ENCODE results near the gene SKAP2.

SKAP2 gene

DNA sequence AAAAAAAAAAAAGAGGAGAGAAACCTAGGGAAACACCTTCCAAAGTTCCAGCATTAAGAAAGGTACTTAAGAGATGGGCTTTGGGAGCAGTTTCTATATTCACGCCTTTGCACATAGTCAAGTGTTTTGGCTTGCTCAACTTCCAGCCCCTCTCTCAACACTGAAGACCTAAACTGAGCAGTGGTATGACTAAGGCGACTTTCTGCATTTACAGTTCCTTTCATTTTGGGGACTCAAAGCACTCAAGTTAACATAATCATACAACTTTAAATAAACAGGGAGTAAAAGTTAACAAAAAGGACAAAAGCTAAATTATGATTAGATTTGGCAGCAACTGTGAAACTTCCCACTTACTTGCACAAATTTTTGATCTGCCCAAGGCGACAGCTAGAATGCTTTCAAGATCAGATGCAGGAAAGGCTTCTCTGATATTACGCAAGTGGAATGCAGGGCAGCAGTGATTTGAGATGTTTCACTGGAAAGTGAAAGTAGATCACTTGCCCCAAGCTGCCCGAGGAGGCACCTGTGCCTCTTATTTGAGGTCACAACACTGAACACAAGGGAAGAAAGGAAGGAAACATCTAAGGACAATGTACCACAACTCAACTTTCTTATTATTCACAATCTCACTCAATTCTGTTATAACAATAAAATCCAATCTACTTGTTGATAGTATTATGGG lies 199.5 kb downstream of the SKAP2 start:
- DNase-seq (ENCODE audit: low read depth in 3 of 3) = no peak

DNA sequence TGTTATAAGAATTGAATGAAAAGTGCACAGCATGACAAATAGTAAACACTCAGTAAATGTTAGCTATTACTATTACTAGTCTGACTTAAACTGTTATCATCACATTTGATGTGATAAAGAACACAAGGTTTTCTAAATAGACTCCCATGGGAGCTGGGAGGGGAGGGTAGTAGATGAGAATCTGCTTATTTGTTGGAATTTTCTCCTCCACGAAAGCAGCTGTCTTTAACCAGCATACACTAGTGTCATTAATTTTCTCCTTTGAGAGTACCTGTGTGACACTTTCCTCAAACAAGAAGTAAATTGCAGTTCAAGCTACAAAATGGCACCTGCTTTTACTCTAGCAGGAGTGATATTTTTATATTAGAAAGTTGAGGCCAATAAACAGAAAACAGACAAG lies 200.1 kb downstream of the SKAP2 start:
- no peak for DNase-seq (ENCODE audit: low read depth in 3 of 3)

DNA sequence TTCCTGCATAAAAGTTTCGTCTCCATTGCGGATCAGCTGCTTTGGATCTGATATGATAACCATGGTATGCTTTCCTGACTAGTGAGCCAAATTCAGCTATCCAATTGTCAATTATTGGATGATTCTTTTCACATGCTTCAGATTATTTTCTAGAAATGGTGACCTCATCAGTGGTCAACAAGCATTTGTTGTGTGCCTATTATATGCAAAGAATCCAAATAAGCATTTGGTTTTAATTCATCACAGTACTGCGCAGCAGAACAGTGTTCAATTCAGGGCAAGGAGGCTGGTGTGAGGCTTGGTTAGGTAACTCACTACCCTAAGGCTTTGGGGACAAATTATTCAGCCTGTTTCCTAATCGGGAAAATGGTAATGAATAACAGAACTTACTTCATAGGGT lies 200.5 kb downstream of the SKAP2 start:
- DNase-seq (ENCODE audit: low read depth in 3 of 3) = no peak

DNA sequence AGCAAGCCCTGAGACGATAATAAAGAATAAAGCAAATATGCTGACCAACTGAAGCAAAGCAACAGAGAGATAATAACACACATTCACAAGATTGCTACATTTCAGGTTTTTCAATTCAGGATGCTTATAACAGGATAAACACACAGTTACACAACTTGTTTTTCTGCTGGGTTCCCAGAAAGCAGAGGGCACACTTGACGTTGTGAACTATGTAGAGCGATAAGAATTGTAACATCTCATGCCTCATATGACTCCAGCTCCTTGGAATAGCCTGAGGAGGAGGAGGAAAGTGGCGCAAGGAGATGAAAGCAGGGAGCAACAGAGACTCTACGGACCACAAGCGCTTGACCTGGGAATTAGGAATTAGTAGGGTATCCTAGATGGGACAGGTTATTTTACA lies 201.7 kb downstream of the SKAP2 start:
- DNase-seq (ENCODE audit: low read depth in 3 of 3) = no peak

DNA sequence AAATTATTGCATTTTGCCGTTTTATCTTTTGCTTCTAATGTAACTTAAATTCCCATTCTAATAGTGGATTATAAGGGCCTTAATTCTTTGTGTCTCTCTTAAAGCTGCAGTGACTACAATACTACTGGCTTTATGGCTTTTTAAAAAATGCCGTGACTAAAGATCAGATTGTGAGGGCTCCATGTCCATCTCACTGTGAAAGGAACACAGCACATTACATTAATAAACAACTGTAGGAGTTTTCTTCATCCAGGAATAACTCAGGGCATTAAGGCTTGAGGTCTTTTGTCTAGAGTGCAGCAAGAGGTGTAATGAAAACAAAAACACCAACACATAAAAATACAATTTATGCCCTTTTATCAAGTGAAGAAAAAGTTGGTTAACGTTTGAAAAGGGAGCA lies 205.3 kb downstream of the SKAP2 start:
- DNase-seq (ENCODE audit: low read depth in 3 of 3) = no peak

DNA sequence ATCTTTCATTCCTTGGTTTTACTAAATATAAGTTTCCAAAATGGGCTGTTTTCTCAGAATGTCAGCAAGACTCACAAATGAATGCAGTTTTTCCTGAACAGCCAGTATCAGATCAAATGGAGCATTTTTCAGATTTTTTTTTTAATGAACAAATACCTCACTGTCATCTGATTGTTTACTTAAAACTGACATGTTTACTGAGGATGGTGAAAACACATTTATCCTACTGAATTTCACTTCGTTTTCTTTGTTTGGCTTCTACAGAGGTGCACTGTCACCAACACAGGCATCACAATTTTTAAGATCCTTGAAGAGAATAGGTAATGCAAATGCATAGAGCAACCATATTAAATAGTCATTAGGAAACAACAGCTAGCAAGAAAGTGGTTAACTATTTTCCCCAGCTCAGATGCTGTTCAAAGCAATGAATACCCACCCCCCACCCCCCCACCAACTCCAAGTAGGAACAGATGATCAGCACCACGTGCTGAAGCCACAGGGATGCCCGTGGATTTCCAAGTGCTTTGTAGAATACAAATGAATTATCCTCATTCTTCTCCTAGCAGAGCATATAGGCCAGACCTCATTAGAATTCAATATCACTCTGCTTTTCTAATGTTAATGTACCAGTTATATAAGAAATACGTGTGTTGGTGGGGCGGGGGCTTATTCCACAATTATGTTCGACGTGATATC lies 205.9 kb downstream of the SKAP2 start:
- no peak for DNase-seq (ENCODE audit: low read depth in 3 of 3)

DNA sequence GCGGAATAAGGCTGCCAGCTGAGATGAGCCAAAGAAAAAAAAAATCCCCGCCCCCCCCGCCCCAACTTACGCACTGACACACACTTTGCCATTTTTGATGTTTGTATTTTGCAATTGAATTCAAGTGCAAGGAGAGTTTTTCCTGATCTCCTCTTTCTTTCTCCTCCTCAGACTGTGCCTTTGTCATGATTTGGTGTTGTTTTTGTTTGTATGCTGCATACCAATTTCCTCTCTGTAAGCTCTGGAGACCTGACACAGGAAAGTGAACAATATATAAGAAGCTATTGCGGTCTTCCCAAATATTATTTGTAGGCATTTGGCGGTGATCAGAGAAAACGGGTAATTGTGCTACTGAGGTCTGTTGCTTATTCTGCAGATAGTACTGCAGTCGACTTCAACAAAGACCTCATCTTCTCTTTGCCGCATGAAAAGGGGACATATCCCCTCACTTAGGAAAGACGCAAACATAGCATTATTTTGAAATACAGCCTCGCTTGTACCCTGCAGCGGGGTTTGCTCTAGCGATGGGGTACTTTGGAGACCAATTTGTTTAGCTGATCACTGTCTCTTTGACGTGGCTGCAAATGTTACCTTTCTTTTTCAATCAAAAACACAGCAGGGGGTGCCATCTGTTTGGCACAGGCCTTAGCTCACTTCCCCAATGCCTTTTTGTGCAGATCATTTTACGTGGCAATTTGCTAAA lies 206.6 kb downstream of the SKAP2 start:
- no peak for DNase-seq (ENCODE audit: low read depth in 3 of 3)

DNA sequence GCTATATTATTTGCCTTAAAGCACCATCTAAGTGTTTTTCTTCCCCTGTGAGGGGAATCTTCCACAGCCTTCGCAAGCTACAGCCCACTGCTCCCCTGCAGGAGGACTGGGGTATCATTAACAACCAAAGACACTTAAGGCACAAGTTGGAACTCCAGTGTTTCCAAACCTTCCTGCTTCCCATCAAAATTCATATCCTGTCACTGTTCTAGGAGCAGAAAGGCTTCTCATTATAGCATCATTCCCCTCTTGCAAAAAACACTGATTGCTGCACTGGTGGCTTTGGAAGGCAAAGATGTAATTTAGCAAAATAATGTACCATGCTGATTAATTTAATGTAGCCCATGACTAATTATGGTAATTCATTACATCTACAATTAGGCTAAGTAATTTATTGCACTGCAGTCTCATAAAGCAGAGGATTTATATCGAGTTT lies 207.2 kb downstream of the SKAP2 start:
- no peak for DNase-seq (ENCODE audit: low read depth in 3 of 3)

DNA sequence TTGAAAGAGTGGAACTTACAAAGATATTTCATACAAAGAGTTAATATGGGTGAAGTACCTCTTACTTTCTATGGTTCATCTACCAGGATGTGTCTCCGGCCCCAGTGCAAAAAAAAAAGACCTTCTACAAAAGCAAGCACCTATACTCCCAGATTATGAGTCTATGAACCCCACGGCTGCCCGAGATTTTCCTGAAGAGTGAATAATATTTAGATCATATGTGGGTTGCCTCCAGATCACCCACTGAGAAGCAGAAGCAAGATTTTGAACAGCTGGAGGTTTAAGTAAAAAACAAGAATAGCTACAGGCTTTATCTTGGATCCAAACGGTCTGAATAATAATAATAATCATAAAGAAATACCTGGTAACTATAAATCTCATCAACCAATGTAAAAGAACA lies 207.7 kb downstream of the SKAP2 start:
- DNase-seq (ENCODE audit: low read depth in 3 of 3) = no peak

DNA sequence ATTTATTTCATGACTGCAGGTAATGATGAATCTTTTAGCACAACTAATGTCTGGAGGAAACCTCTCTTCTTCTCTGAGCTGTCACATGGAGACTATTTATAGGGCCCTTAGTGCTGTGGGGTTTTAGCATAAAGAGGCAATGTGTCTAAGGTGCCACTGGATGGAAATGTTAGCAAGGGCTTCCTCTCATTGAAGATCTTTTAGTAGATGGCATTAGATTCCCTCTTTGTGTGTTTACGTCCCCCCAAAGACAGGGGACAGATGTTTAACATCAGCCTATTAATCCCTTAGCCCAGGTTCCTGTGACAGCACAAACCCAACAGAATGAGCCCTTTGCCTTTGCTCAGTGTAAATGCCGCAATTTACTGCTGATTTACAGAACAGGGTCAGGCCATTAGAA lies 208.6 kb downstream of the SKAP2 start:
- DNase-seq (ENCODE audit: low read depth in 3 of 3) = no peak

DNA sequence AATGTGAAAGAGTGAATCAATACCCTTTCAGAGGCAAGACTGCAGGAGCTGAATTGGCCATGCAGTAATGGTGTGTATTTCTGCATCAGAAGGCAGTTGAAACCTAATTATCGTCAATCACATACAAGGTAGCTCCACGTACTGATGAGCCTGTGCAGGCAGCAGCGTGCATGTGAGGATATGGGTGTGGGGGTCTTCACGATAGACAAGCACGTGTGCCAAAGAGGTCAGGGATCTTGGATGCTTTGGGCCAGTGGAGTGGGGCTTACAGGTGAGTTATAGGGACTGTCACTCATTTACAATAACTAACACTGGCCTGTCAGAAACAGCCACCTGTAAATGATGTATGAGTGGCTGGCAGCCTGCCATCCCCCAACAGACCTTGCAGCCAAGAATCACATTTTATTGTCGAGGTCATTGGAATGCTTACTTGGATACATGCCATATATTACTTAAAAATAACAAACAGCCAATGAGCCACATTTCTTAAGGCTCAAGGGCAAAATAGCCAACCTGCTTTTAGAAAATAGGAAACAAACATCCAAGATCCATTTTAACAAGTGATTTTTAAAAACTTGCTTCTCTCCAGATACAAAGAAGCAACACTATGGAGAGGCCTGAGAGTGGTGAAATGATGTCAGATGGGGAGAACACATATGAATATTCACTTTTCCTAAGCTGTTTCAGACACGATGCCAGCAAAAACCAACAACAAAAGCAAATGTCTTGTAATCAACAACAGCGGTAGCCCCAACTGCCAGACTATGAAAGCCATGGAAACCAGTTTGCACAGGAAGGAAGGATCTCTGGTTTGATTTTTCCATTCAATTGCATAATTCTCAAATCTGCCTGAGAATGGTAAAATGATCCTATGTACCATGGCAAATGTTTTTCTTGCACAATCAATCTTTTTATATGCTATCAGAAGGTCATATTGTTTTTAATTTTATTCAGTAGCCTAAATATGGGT lies 210.7 kb downstream of the SKAP2 start:
- no peak for DNase-seq (ENCODE audit: low read depth in 3 of 3)

DNA sequence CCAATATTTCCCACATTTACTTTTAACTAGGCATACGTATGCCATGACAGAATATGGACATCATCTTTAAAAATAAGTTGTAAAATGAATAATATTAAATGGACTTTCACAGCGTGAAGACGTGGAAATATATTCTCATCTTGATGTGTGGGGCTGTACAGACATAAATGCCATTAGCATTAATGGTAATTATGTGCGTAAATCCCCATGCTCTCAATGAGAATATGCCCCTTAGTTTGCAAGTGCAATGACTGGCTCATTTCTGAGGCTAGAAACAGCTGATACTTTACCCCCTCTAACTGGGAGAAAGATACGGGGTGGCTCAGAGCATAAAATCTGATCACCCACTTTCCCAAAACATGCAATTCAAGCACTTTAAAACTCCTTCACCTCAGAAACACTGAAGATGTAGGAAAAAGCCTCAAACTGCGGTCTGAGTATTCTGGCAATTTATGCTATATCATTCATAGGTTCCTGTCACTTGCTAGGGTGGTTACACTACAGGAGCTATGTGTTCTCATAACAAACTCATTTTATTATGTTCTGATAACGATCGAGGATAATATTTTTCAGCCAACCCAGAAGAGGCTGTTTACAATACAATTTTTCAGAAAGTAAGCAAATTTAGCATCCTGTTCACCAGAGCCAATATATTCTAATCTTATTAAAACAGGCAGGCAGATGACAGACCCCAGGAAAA lies 211.8 kb downstream of the SKAP2 start:
- no peak for DNase-seq (ENCODE audit: low read depth in 3 of 3)

DNA sequence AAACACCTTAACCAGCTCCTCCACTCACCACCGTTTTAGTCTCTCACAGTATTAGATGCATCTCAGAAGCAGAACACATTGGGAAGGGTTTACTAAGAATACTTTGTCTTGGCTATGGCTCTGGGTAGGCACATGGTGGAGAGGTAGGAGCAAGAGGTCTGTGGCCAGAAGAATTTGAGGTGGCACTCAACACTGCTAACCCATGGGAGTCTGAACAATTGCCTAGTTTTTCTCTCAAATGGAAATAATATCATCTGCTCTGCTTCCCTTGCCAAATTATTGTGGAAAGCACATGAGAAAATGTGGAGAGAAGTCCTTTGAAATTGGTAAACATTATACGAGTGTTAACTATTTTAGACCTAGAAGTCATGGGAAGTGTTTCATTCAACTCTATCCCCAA lies 214.3 kb downstream of the SKAP2 start:
- DNase-seq (ENCODE audit: low read depth in 3 of 3) = no peak

DNA sequence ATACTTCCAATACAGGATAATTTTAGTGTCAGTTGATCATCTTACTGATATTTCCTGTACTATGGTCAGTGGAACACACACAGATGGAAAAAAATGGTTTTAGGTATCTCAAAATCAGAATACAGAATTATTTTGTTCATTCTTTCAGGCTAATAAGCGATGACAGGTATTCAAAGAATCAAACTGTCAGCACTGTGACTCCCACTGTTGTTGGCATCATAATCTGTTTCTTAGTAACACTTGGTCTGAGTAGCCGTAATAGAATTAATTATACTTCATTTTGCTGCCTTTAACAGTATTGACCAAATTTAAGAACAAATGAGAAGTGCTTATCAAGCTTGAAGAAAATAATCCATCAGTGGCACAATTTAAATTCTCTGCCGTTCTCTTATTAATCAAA lies 215.0 kb downstream of the SKAP2 start:
- no peak for DNase-seq (ENCODE audit: low read depth in 3 of 3)

DNA sequence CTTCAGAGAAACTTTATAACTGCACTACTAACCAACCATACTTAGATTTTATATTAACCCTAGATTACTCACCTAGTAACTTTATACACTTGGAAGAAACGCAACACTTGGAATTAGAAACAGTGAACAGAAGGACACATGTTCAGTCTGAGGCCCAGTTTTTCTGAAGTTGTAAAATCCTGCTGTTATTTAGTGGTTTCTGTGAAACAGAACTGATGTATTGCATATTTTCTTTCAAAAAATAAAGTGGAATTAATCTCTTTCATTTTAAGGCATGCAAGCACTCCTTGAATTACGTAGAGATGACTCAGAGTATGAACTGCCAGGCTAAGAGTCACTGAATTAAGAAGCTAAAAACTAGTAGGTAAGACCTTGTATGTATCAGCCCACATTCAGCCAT lies 215.8 kb downstream of the SKAP2 start:
- no peak for DNase-seq (ENCODE audit: low read depth in 3 of 3)

DNA sequence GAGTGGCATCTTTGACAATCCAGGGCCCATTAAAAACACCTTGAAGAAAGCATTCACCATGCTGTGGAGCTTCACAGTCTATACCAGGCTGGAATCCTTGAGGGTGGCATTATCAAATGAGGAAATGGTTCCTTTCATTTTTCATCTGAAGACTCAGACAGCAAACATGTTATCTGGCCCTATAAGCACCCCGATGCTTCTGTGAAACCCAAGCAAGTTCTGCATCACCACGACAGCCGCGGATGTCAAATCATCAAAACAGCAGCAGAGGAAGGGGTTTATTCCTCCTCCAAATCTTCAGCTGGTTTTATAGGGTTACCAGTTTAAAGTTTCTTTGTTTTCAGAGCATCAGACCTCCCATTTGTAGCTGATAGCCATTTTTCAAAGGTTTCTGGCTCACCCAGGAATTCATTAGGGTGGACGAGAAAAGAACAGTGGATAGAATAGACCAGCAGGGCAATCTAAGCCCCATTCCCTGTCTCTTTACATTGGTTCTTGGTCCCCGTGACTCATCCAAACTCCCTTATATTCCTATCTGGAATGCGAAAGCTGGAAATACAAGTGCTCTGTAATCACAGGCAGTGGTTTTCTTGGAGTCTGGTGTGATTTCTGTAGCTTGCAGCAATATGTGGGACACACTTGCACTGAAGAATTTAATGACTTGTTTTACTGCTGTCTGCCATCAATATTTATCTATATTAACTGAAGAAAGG lies 217.9 kb downstream of the SKAP2 start:
- DNase-seq (ENCODE audit: low read depth in 3 of 3) = no peak

DNA sequence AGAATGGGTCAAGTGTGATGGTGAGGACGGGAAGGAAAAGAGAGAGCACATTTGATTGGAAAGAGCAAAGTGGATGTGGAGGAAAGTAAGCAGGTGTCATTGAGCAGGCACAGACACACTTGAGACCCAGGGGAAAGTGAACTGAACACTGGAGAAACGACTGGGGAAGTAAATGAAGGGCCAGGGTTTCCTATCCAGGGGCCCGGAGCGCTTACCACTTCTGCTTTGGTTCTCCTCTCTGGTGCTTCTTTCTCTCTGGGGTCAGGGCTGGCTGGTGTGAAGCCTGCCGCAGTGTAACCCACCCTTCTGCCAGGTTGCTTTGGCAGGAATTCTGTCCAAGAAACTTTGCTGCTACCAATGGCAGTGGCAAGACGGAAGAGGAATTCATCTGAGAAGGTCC lies 219.3 kb downstream of the SKAP2 start:
- DNase-seq (ENCODE audit: low read depth in 3 of 3) = no peak

DNA sequence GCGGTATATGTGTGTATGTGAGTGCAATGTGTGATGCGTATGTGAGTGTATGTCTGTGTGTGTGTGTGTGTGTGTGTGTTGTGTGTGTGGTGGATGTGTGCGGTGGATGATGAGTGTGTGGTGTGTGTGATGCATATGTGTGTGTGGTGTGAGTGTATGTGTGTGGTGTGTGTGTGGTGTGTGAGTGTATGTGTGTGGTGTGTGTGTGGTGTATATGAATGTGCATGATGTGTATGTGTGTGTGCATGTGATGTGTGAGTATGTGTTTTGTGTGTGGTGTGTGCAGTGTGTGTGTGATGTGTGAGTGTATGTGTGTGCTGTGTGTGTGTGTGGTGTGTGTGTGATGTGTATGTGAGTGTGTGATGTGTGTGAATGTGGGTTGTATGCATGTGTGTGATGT lies 222.0 kb downstream of the SKAP2 start:
- no peak for DNase-seq (ENCODE audit: low read depth in 3 of 3)

DNA sequence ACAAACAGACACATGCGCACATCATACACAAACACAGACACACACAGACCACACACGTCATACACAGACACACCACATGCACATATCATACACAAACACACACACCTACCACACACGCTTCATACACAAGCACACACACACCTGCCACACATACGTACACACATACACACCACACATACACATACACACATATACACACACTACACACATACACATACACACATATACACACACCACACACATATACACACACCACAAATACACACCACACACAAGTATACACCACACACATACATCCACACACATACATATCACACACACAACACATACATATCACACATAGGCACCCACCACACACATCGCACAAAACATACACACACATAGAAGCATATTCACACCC lies 224.7 kb downstream of the SKAP2 start:
- DNase-seq (ENCODE audit: low read depth in 3 of 3) = no peak

DNA sequence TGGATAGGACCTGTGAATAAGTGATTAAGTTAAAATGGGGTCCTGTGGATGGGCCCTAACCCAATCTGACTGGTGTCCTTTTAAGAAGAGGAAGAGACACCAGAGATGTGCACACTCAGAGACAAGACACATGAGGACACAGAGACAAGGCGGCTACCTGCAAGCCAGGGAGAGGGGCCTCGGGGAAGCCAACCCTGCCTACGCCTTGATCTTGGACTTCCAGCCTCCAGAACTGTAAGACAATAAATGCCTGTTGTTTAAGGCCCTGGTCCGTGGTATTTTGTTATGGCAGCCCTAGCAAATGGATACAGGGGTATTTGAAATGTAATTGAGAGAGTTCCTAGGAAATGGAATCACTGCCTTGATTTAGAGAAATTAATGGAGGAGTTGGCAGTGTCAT lies 225.3 kb downstream of the SKAP2 start:
- DNase-seq (ENCODE audit: low read depth in 3 of 3) = no peak

DNA sequence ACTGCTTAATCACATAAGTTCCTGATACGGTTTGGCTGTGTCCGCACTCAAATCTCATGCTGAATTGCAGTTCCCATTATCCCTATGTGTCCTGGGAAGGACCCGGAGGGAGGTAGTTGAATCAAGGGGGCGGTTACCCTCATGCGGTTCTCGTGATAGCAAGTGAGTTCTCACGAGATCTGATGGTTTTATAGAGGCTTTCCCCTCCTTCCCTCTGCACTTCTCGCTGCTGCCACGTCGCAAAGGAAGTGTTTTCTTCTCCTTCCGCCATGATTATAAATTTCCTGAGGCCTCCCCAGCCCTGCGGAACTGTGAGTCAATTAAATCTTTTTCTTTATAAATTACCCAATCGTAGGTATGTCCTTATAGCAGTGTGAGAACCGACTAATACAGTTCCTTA lies 226.2 kb downstream of the SKAP2 start:
- no peak for DNase-seq (ENCODE audit: low read depth in 3 of 3)
